Gastrocnemius medialis (tissue), 4 donors: ENCODE data around the gene TMEM174.

ENCODE experiments used
- POLR2A ChIP-seq, 2 donors: fragments of 450-650 bp; IDR thresholded peaks; one replicate each; pipeline ENCODE4 v1.6.1; 2017; ENCODE audit warnings: antibody characterized with exemption in 2 of 2, mild to moderate bottlenecking in 2 of 2, moderate library complexity in 2 of 2
- TF ChIP-seq, protein P1 (sequence below), 5 experiments: fragments of 450-650 bp in 3 of 5; fragments of 200-600 bp in 2 of 5; sonication (generic) in 2 of 5; IDR thresholded peaks in 4 of 5; conservative IDR thresholded peaks in 1 of 5; 1 replicate in 4 of 5; 2 replicates in 1 of 5; pipeline ENCODE4 v1.5.1; 2016 to 2019; ENCODE audit warnings: antibody characterized with exemption in 5 of 5, mild to moderate bottlenecking in 3 of 5, moderate library complexity in 3 of 5

DNA sequence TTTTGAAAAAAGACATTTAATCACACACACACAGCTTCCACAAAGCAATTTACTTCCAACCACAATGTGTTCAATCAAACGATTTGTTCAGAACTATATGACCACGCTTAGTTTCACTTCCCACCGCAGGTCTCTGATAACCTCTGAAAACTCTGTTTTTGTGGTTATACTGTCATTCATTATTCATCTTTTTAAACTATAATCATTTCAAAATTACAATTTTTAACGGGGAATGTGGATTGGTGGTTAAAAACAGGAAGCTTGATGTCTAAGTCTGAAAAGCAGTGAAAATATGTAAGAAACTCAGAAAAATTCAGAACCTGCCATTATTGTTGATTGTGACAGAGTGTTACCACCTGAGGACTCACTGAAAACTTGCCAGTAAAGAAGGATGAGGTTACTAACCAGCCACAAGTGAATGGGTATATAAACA is 12.7 kb upstream of the TMEM174 start:
- no peak for TF ChIP-seq POLR2A (IDR thresholded peaks at IDR 0.05)
- TF ChIP-seq, protein P1, sequence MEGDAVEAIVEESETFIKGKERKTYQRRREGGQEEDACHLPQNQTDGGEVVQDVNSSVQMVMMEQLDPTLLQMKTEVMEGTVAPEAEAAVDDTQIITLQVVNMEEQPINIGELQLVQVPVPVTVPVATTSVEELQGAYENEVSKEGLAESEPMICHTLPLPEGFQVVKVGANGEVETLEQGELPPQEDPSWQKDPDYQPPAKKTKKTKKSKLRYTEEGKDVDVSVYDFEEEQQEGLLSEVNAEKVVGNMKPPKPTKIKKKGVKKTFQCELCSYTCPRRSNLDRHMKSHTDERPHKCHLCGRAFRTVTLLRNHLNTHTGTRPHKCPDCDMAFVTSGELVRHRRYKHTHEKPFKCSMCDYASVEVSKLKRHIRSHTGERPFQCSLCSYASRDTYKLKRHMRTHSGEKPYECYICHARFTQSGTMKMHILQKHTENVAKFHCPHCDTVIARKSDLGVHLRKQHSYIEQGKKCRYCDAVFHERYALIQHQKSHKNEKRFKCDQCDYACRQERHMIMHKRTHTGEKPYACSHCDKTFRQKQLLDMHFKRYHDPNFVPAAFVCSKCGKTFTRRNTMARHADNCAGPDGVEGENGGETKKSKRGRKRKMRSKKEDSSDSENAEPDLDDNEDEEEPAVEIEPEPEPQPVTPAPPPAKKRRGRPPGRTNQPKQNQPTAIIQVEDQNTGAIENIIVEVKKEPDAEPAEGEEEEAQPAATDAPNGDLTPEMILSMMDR (IDR thresholded peaks at IDR 0.05 in 4 of 5, conservative IDR thresholded peaks at IDR 0.05 in 1 of 5) = no peak
